Type B pancreatic cell (in vitro differentiated cells): Measurements from ENCODE around the gene WNT11. TPM values are rescaled to one million over a fixed set of nuclear protein-coding genes. Genes with fewer than 3 reads are reported as not detected.
A peak's percentile ranks its signal among the peaks of the same experiment; 100 is the strongest.

Experiments used
- DNase-seq: peaks from one replicate; pipeline ENCODE4 v3.0.0; 2021; ENCODE audit warnings: mixed read lengths; ENCODE audit not compliant: unreplicated experiment; ENCODE audit errors: extremely low spot score
- H3K27ac Mint-ChIP-seq: 2 replicates; pipeline ENCODE4 v1.8.0; 2021; ENCODE audit warnings: mild to moderate bottlenecking, mixed read lengths
- H3K27me3 Mint-ChIP-seq: 2 replicates; pipeline ENCODE4 v1.8.0; 2021; ENCODE audit warnings: mixed read lengths
- H3K36me3 Mint-ChIP-seq: 2 replicates; pipeline ENCODE4 v1.8.0; 2021; ENCODE audit warnings: mixed read lengths
- H3K4me1 Mint-ChIP-seq: one replicate; pipeline ENCODE4 v1.8.0; 2021; ENCODE audit warnings: mixed read lengths; ENCODE audit not compliant: unreplicated experiment
- H3K4me3 Mint-ChIP-seq: 2 replicates; pipeline ENCODE4 v1.8.0; 2021; ENCODE audit warnings: mild to moderate bottlenecking, mixed read lengths
- H3K9me3 Mint-ChIP-seq: 2 replicates; pipeline ENCODE4 v1.8.0; 2021; ENCODE audit warnings: mixed read lengths
- CTCF ChIP-seq: fragments of 200-600 bp; sonication (generic); conservative IDR thresholded peaks from 2 replicates; pipeline ENCODE4 v1.5.0; 2021; ENCODE audit warnings: antibody characterized with exemption, mild to moderate bottlenecking
- total RNA-seq: library from RNA; stranded (reverse); gene quantifications from 2 replicates; pipeline ENCODE4 v1.2.1, GENCODE V29; 2021; ENCODE audit warnings: low replicate concordance

WNT11 gene
- total RNA-seq, 1 donor from 2014 or later = 18.2 TPM

DNA sequence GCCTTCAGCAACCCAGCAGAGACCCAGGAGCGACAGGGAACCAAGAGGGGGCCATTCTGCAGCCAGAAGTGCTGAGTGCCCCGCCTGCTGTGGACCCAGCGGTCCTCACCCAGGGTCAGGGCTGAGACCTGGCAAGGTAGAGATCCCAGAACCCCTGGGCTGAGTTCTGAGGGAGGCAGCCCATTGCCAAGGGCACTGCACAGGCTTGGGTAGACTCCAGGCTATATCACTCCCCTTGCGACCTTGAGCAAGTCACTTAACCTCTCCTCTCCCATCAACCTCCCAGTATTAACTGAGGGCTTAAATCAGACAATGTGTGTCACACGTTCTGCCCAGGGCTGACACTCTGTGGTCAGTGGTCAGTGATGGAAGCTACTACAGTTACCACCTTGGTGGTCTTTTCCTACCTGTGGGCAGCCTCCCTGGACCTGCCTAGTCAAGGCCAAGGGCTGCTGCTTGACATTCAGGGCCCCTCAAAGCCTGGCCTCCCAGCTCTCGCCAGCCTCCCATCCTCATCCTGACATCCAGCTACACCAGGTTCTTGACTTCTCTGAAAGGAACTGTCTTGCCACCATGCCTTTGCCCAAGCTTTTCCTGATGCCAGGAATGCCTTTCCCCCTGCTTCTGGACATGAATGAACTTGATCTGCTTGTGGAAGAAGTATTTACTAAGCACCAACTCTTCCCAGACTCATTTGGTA lies 8.2 kb downstream of the WNT11 start:
- H3K27ac Mint-ChIP-seq = peak overlapping the region; percentile 57

GRCh38 chr11:76197332-76197731 lies 9.0 kb downstream of the WNT11 start:
- no peaks in the 10 kb centered on the region for H3K4me1 Mint-ChIP-seq
- H3K27ac Mint-ChIP-seq = no peak overlapping the region
- H3K36me3 Mint-ChIP-seq = peaks cover 3% of the 10 kb centered on the region
- H3K9me3 Mint-ChIP-seq = no peaks in the 10 kb centered on the region
- TF ChIP-seq CTCF = no peak
- H3K27me3 Mint-ChIP-seq = peaks cover 6% of the 10 kb centered on the region
- DNase-seq = no peak
- no peak overlapping the region for H3K4me3 Mint-ChIP-seq

More for the DNA sequence above, 8.2 kb downstream of the WNT11 start:
- peaks cover 6% of the 10 kb centered on the region for H3K27me3 Mint-ChIP-seq
- H3K36me3 Mint-ChIP-seq = peaks cover 3% of the 10 kb centered on the region
- no peaks in the 10 kb centered on the region for H3K9me3 Mint-ChIP-seq
- no peak overlapping the region for H3K4me3 Mint-ChIP-seq
- no peak for DNase-seq
- no peak for TF ChIP-seq CTCF
- no peaks in the 10 kb centered on the region for H3K4me1 Mint-ChIP-seq

- Mint-ChIP-seq H3K9me3 (no peaks in the 10 kb centered on the region), H3K4me3 (no peak overlapping the region), H3K4me1 (no peaks in the 10 kb centered on the region), H3K27ac (no peak overlapping the region), H3K27me3 (peaks cover 6% of the 10 kb centered on the region), H3K36me3 (peaks cover 3% of the 10 kb centered on the region)
- no peak for TF ChIP-seq CTCF
- no peak for DNase-seq
Observed at GRCh38 chr11:76196849-76197248, 9.5 kb downstream of the WNT11 start.

GRCh38 chr11:76194872-76195668 lies 11.2 kb downstream of the WNT11 start:
- Mint-ChIP-seq H3K4me1 (peaks cover 4% of the 10 kb centered on the region), H3K27ac (no peak overlapping the region), H3K9me3 (no peaks in the 10 kb centered on the region), H3K4me3 (no peak overlapping the region), H3K36me3 (peaks cover 7% of the 10 kb centered on the region), H3K27me3 (peaks cover 6% of the 10 kb centered on the region)
- no peak for DNase-seq
- TF ChIP-seq CTCF = no peak

DNA sequence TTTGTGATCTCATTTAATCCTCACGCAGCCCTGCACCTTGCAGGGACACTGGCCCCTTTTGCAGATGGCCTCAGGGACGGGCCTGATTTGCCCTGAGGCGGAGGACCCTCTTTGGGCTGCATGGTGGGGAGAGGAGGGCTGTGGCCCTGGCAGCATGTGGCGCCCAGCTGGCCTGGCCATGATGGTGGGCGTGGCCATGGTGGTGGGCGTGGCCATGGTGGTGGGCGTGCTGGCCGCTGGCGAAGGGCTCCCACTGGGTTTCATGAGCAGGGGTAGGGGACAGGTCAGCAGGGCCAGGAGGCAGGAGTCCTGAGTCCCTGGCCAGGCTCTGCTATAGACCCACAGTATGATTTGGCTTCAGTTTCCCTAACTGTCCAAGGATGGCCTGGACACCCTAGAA lies 13.1 kb downstream of the WNT11 start:
- Mint-ChIP-seq H3K4me3 (no peak overlapping the region), H3K36me3 (peaks cover 7% of the 10 kb centered on the region), H3K9me3 (no peaks in the 10 kb centered on the region), H3K27ac (no peak overlapping the region), H3K4me1 (peaks cover 9% of the 10 kb centered on the region), H3K27me3 (peaks cover 6% of the 10 kb centered on the region)
- TF ChIP-seq CTCF = no peak
- no peak for DNase-seq
